GM18907 (cell line): Measurements from ENCODE around the gene PTP4A1.
"Not testable (repeated sequence)": the region's sequence is repeated elsewhere in the genome, so short reads cannot be mapped to it uniquely, and the experiment has no call there.

Source experiments
- ATAC-seq: cut with Tn5 transposase; IDR thresholded peaks from one replicate; pipeline ENCODE4 v1.9.1; 2021; ENCODE audit warnings: mild to moderate bottlenecking, moderate library complexity; ENCODE audit not compliant: unreplicated experiment

The PTP4A1 gene

DNA sequence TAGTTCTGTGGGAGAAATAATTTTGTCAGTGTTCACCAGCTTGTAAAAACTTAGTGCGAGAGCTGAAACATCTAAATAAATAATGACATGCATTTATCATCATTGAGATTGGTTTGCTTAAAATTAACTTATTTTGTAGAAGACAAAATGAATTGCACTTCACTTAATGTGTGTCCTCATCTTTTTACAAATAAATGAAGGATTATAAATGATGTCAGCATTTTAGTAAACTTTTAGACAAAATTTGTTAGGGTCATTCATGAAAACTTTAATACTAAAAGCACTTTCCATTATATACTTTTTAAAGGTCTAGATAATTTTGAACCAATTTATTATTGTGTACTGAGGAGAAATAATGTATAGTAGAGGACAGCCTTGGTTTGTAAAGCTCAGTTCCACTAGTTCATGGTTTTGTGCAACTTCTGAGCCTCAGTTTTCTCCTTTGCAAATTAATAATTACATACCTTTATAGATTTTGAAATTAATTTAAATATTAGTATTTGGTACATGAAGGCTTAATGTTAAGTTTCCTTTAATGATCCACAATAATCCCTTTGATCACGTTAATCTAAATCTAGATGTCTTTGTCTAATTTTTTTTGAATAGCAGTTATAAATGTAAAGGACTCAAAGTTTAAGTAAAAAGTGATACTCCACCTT is 9.2 kb downstream of the PTP4A1 start:
- no peak for ATAC-seq

DNA sequence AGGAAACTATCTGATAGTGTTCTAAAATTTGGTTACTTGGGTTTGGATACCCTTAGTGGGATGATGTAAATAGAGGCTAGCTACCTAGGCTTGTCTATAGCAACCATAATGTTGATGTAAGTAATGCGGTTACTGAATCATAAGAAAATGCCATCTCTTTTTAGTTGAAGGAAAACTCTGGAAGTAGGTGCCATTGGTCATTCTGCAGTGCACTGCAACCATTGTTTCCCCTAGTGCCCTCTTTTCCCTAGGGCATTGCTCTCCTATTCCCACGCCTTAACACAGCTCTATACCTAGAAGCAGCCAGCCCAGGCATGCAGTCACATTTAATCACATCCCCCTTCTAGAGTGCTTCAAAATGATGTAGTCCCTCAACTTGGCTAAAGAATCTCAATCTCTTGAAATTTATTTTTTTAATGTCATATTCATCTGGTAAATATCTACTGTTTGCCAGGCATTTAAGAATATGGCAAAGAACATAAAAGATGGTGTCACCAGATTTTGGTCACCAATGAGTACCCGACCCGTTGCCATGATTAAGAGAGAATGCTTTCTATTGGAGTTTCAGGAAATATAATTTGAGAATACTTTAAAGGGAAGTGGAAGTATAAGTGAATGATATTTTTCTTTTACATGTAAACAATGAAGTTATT is 10.4 kb downstream of the PTP4A1 start:
- no peak for ATAC-seq

DNA sequence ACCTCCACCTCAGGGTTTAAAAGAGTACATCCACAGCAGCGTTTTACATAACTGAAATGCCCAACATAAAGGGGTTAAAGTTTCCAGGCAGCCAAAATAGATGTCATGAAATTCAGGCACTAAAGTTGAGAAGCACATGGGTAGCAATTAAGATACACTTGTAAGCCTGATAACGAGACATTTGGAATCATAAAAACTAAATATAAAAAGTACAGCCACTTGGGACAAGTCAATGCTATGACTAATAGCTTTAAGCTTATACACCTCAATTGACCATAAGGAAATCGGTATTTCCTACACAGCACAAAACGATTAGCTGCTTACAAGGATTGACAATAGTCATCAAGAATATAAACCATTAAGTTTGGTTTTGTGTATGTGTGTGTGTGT is 11.8 kb downstream of the PTP4A1 start:
- ATAC-seq = no peak

DNA sequence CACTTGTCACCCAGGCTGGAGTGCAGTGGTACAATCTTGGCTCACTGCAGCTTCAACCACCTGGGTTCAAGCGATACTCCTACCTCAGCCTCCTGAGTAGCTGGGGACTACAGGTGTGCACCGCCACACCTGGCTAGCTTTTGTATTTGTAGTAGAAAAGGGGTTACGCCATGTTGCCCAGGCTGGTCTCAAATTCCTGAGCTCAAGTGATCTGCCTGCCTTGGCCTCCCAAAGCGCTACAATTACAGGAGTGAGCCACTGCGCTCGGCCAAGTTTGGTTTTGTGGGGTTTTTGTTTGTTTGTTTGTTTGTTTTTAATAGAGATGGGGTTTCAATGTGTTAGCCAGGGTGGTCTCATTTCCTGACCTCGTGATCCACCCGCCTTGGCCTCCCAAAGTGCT is 12.3 kb downstream of the PTP4A1 start:
- no peak for ATAC-seq

DNA sequence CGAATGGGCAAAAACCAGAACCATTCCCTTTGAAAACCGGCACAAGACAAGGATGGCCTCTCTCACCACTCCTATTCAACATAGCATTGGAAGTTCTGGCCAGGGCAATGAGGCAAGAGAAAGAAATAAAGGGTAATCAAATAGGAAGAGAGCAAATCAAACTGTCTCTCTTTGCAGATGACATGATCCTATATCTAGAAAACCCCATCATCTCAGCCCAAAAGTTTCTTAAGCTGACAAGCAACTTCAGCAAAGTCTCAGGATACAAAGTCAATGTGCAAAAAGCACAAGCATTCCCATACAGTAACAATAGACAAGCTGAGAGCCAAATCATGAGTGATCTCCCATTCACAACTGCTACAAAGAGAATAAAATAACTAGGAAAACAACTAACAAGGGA is 13.4 kb downstream of the PTP4A1 start:
- not testable (repeated sequence) for ATAC-seq

DNA sequence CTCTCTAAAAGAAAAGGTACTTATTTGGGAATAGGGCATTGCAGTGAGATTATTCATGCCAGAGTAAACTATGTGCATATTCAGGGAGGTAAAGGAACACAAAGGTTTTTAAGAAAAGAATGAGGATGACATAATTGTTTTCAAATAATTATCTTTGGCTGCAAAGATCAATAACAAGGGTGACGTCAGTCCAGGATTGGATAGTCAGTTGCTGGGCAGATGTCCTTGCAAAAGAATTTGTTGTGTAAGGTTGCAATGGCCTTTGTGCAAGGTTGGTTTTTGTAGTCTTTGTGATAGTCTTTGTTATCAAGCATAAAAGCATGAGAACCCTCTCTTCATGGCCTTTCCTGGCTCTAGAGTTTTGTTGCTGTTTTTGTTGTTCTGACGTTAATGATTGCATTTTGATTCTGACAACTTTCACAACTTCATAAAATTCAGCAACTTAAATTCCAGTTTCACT is 17.7 kb downstream of the PTP4A1 start:
- no peak for ATAC-seq

DNA sequence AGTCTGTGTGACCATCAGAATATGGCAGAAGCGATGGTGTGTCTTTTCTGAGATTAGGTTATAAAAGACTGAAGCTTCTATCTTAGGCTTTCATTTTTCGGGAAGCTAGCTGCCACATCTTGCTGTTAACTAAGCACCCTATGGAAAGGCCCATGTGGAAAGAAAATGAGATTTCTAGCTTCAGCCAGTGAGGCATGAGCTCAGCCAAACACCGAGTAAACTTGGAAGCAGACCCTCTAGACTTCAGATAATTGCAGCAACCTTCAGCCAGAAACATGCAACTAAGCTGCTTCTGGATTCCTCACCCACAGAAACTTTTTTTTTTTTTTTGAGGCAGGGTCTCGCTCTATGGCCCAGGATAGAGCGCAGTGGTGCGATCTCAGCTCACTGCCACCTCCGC is 20.6 kb downstream of the PTP4A1 start:
- no peak for ATAC-seq

DNA sequence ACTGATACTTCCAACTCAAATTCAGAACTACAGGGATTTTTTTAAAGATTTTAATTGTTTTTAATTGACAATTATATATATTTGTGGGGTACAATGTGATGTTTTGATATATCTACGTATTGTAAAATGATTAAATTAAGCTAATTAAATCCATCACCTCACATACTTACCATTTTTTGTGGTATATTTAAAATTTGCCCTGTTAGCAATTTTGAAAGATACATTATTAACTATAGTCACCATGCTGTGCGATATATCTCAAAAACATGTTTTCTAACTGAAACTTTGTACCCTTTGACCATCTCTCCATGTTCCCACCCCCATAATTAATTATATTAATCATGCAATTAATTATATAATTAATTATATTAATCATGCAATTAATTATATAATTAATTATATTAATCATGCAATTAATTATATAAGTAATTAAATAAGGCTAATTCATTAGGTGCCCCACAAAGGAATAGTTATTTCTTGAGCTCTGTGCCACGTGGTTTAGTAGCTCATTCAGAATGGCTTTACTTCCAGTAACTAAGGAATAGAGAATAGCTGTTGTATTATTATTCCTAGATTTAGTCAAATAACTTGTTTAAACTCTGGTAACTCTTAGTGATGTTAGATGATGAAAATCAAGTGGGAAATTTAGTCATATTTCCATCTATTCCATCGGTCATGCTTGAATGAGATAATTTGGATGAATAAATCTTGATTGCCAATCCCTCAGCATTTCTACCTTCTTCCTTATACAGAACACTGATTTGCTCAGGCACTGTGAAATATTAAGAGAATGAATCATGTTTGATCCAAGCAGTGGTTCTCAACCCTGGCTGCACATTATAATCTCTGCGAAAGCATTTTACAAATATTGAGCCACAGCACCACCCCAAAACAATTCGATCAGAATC is 25.1 kb downstream of the PTP4A1 start:
- no peak for ATAC-seq

DNA sequence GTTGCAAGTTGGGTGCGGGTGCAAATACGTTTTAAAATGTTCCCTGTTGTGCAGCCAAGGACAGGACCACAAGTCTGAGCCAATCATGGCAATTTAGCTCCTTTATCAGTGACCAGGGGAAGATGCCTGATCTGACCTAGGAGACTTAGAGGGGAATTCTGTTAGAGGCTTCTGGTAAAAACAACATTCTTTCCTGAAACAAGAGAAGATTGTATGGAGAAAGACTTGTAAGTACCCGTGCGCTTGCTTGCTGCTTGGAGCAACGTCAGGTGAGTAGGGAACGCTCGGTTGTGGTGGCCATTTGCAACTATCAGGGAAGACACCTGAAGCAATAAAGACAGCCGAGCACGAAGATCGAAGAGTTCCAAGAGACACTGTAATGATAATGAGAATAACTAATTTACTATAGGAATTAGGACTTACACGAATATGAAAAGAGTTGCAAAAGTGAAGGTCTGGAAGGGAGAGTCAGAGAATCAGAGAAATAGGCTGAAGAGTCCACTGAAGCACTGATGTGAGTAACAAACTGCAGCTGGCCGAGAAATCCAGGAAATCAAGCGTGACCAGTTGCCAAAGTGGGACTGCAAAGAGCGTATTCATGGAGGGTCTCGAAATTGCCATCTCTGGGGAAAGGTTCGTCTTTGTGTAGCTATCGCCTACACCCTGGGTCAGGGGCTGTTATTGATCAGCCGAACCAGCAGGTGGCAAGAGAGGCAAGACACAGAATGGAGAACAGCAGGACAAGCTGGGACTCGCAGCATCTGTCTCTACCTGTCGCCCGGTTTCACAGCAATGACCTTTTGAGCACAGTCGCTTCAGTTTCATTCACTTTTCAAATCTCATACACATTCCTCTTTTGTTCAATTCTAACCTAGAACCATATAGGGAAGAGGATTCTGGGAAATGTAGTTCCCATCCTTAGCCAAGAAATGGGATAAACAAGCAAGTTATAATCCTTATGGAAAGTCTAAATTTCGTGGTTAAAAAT is 26.1 kb downstream of the PTP4A1 start:
- ATAC-seq = peak; percentile 100

DNA sequence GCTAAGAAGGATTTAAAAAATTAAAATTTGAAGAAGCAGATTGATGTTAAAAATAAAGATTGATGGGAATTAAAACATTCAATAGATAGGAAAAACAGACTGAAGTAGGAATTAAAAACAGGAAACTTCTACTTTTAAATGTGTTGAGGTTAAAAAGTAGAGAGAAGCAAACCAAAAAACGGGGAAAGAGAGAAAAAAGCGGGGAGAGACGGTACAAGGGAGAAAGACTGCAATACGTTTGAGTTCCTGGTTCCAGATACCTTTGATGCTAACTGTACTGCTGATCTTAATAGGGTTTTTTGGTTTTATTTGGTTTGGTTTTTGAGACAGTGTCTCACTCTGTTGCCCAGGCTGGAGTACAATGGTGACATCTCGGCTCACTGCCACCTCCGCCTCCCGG is 27.0 kb downstream of the PTP4A1 start:
- no peak for ATAC-seq

DNA sequence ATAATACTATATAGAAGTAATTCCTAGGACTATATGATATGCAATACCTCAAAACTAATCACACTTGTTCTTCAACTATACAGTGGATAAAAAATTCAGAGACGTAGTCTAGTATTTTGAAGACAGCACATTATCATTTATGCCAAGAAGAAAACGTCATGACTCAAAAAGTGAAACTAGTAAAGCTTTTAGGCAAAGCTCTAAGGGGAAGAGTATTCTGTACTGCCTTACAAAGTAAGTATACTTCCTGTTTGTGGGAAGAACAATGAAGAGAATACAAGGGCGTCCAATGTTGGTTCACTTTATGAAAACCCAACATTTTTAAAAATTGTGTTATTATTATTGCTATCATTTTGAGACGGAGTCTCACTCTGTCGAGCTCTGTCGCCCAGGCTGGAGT is 27.9 kb downstream of the PTP4A1 start:
- no peak for ATAC-seq

DNA sequence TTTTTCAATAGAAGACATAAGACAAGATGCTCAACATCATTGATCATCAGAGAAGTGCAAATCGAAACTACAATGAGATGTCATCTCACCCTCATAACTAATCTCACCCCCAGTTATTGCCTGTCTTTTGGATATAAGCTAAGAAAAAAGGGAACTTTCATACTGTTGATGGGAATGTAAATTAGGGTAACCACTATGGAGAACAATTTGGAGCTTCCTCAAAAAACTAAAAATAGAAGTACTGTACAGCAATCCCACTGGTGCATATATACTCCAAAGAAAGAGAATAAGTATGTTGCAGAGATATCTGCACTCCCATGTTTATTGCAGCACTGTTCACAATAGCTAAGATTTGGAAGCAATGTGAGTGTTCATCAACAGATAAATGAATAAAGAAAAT is 37.0 kb downstream of the PTP4A1 start:
- no peak for ATAC-seq

DNA sequence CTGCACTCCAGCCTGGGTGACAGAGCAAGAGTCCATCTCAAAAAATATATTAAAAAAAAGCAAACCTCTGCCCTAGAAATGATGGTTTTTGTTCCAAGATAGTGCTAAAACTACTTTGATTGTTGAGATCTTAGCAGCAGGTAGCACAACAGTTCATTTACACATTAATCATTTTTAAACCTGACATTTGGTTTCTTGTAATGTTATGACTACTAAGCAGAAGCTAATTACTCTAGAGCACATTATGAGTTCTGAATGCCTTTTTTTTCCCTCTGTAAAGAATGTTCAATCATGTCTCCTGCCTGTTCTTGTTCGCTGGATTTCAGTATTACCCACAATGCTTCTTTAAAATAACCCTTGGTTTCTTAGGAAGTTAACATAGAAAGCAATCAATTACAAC is 38.7 kb downstream of the PTP4A1 start:
- ATAC-seq = no peak

DNA sequence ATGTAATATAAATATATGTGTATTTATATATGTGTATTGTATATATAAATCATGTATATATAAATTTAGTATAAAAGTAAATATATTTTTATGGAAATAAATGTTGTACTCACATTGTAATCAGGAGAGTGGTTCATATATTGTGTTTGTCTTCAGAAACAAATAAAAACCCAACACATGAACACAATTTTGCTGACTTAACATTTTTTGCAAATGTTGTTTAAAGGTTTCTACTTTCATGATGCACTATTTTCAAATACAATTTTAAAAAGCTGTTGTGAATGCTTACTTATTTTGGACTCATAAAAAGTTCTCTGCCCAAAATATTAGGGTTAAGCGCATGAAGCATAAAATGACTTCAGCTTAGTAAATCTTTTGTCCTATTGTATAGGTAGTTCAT is 39.3 kb downstream of the PTP4A1 start:
- no peak for ATAC-seq

DNA sequence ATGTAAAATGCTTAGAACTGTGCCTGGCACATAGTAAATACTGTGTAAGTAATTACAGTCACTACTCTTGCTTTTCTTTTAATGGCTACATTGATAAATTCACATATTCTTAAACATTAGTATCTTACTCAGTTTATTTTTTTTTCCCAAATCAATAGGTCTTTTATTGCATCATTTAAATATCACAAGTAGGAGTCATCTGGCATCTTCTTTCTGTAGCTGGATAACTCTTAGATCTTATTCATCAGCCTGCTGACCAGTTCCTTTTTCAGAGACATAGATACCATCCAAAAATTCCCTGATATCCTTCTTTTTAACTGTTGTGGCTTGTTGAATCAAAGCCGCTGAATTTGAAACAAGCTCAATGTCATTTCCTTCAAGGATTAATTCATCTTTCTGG is 43.3 kb downstream of the PTP4A1 start:
- ATAC-seq = no peak
